ENCODE measurements around the gene BPIFB6. TPM values are rescaled to one million over a fixed set of nuclear protein-coding genes. Genes with fewer than 3 reads are reported as not detected.
"Not testable (repeated sequence)": the region's sequence is repeated elsewhere in the genome, so short reads cannot be mapped to it uniquely, and the experiment has no call there.

BPIFB6 gene
- polyA plus RNA-seq, 1 donor (not counting 4 experiments of a cell fraction or from before 2014, with no cell fraction given) = not detected

GRCh38 chr20:33042983-33043730, 11.7 kb downstream of the BPIFB6 start:
- dilution Hi-C loops (cut with MboI; ENCODE audit: extremely low pct_ligation_motif_present, low sequenced_read_pairs) = no loop called here
- no peak overlapping the region for H2AFZ ChIP-seq (ENCODE audit: control insufficient read depth, low read length)

GRCh38 chr20:33043731-33044181, 12.3 kb downstream of the BPIFB6 start:
- H3K79me2 ChIP-seq (ENCODE audit: control insufficient read depth, insufficient read depth, low read length) = no peaks in the 10 kb centered on the region
- dilution Hi-C loops (cut with MboI; ENCODE audit: extremely low pct_ligation_motif_present, low sequenced_read_pairs) = no loop called here
- no peak for FAIRE-seq

More at GRCh38 chr20:33042983-33043730, 11.7 kb downstream of the BPIFB6 start:
- Histone ChIP-seq H3K36me3 (ENCODE audit: control insufficient read depth in 2 of 2, extremely low read depth in 1 of 2, insufficient read depth in 2 of 2, low read length in 2 of 2) (no peaks in the 10 kb centered on the region), H3K79me2 (ENCODE audit: control insufficient read depth, insufficient read depth, low read length) (no peaks in the 10 kb centered on the region), H3K4me2 (ENCODE audit: control insufficient read depth, extremely low read depth, insufficient read depth, low read depth, low read length) (no peak overlapping the region), H4K20me1 (ENCODE audit: control insufficient read depth, extremely low read depth, insufficient read depth, low read length) (no peaks in the 10 kb centered on the region), H3K9ac (ENCODE audit: control insufficient read depth, extremely low read depth, insufficient read depth, low read length) (no peak overlapping the region), H3K9me1 (ENCODE audit: control insufficient read depth, extremely low read depth, insufficient read depth, low read length) (no peaks in the 10 kb centered on the region), H3K27ac (ENCODE audit: control insufficient read depth, insufficient read depth, low read length) (no peak overlapping the region), H3K27me3 (ENCODE audit: control insufficient read depth, extremely low read depth, insufficient read depth, low read length) (peaks cover 3% of the 10 kb centered on the region), H3K4me1 (ENCODE audit: control insufficient read depth, extremely low read depth, insufficient read depth, low read length) (no peaks in the 10 kb centered on the region), H3K4me3 (ENCODE audit: control insufficient read depth in 2 of 3, extremely low read depth in 1 of 3, insufficient read depth in 2 of 3, low read depth in 1 of 3, low read length in 3 of 3) (no peak overlapping the region), H3K9me3 (ENCODE audit: control insufficient read depth, low read depth, low read length) (no peaks in the 10 kb centered on the region)
- no peak for FAIRE-seq
- TF ChIP-seq EZH2 (IDR thresholded peaks at IDR 0.05; ENCODE audit: low read length) (no peak), CTCF (optimal IDR thresholded peaks at IDR 0.05 in 1 of 3, IDR thresholded peaks at IDR 0.05 in 1 of 3, conservative IDR thresholded peaks at IDR 0.05 in 1 of 3; ENCODE audit: extremely low read depth in 1 of 3, insufficient read depth in 2 of 3, low read length in 3 of 3) (no peak)
- no peak for DNase-seq (ENCODE audit: low read depth, low spot score)

GRCh38 chr20:33045129-33045721, 13.8 kb downstream of the BPIFB6 start:
- H2AFZ ChIP-seq (ENCODE audit: control insufficient read depth, low read length) = not testable (repeated sequence)

More at GRCh38 chr20:33043731-33044181, 12.3 kb downstream of the BPIFB6 start:
- no peak overlapping the region for H2AFZ ChIP-seq (ENCODE audit: control insufficient read depth, low read length)
- no peak overlapping the region for H3K9ac ChIP-seq (ENCODE audit: control insufficient read depth, extremely low read depth, insufficient read depth, low read length)
- H4K20me1 ChIP-seq (ENCODE audit: control insufficient read depth, extremely low read depth, insufficient read depth, low read length) = no peaks in the 10 kb centered on the region
- no peak overlapping the region for H3K4me2 ChIP-seq (ENCODE audit: control insufficient read depth, extremely low read depth, insufficient read depth, low read depth, low read length)
- no peaks in the 10 kb centered on the region for H3K9me3 ChIP-seq (ENCODE audit: control insufficient read depth, low read depth, low read length)
- no peaks in the 10 kb centered on the region for H3K4me1 ChIP-seq (ENCODE audit: control insufficient read depth, extremely low read depth, insufficient read depth, low read length)
- H3K36me3 ChIP-seq (ENCODE audit: control insufficient read depth in 2 of 2, extremely low read depth in 1 of 2, insufficient read depth in 2 of 2, low read length in 2 of 2) = no peaks in the 10 kb centered on the region
- DNase-seq (ENCODE audit: low read depth, low spot score) = no peak
- TF ChIP-seq EZH2 (IDR thresholded peaks at IDR 0.05; ENCODE audit: low read length) = no peak
- no peak for TF ChIP-seq CTCF (optimal IDR thresholded peaks at IDR 0.05 in 1 of 3, IDR thresholded peaks at IDR 0.05 in 1 of 3, conservative IDR thresholded peaks at IDR 0.05 in 1 of 3; ENCODE audit: extremely low read depth in 1 of 3, insufficient read depth in 2 of 3, low read length in 3 of 3)
- no peak overlapping the region for H3K4me3 ChIP-seq (ENCODE audit: control insufficient read depth in 2 of 3, extremely low read depth in 1 of 3, insufficient read depth in 2 of 3, low read depth in 1 of 3, low read length in 3 of 3)
- H3K27ac ChIP-seq (ENCODE audit: control insufficient read depth, insufficient read depth, low read length) = no peak overlapping the region
- H3K27me3 ChIP-seq (ENCODE audit: control insufficient read depth, extremely low read depth, insufficient read depth, low read length) = peaks cover 3% of the 10 kb centered on the region
- no peaks in the 10 kb centered on the region for H3K9me1 ChIP-seq (ENCODE audit: control insufficient read depth, extremely low read depth, insufficient read depth, low read length)

More at GRCh38 chr20:33045129-33045721, 13.8 kb downstream of the BPIFB6 start:
- H3K4me2 ChIP-seq (ENCODE audit: control insufficient read depth, extremely low read depth, insufficient read depth, low read depth, low read length); H3K9ac ChIP-seq (ENCODE audit: control insufficient read depth, extremely low read depth, insufficient read depth, low read length); H3K4me3 ChIP-seq (ENCODE audit: control insufficient read depth in 2 of 3, extremely low read depth in 1 of 3, insufficient read depth in 2 of 3, low read depth in 1 of 3, low read length in 3 of 3); H3K9me1 ChIP-seq (ENCODE audit: control insufficient read depth, extremely low read depth, insufficient read depth, low read length); H3K36me3 ChIP-seq (ENCODE audit: control insufficient read depth in 2 of 2, extremely low read depth in 1 of 2, insufficient read depth in 2 of 2, low read length in 2 of 2); FAIRE-seq; H3K9me3 ChIP-seq (ENCODE audit: control insufficient read depth, low read depth, low read length); H3K79me2 ChIP-seq (ENCODE audit: control insufficient read depth, insufficient read depth, low read length); DNase-seq (ENCODE audit: low read depth, low spot score); H3K4me1 ChIP-seq (ENCODE audit: control insufficient read depth, extremely low read depth, insufficient read depth, low read length); H3K27me3 ChIP-seq (ENCODE audit: control insufficient read depth, extremely low read depth, insufficient read depth, low read length); H3K27ac ChIP-seq (ENCODE audit: control insufficient read depth, insufficient read depth, low read length); dilution Hi-C loops (cut with MboI; ENCODE audit: extremely low pct_ligation_motif_present, low sequenced_read_pairs); H4K20me1 ChIP-seq (ENCODE audit: control insufficient read depth, extremely low read depth, insufficient read depth, low read length): not testable (repeated sequence)

All from keratinocyte (primary cell).